KMS-11 (cell line): Measurements from ENCODE around the gene SYTL3.
"Not testable (repeated sequence)": the region's sequence is repeated elsewhere in the genome, so short reads cannot be mapped to it uniquely, and the experiment has no call there.

Experiments used
- H2AFZ ChIP-seq: fragments of 200-600 bp; sonication (generic); 2 replicates; pipeline ENCODE4 v1.6.1; 2016; ENCODE audit warnings: antibody characterized with exemption, mixed run types, low read depth
- H3K27ac ChIP-seq: fragments of 200-600 bp; sonication (generic); 2 replicates; pipeline ENCODE4 v1.6.1; 2016; ENCODE audit warnings: mild to moderate bottlenecking, mixed run types
- H3K27me3 ChIP-seq: fragments of 200-600 bp; sonication (generic); 2 replicates; pipeline ENCODE4 v1.6.1; 2017; ENCODE audit warnings: mild to moderate bottlenecking, low read depth, mixed run types, moderate library complexity; ENCODE audit not compliant: insufficient read depth
- H3K36me3 ChIP-seq: fragments of 200-600 bp; sonication (generic); 2 replicates; pipeline ENCODE4 v1.6.1; 2017; ENCODE audit warnings: mild to moderate bottlenecking, mixed run types; ENCODE audit not compliant: insufficient read depth
- H3K4me1 ChIP-seq: fragments of 200-600 bp; sonication (generic); 2 replicates; pipeline ENCODE4 v1.6.1; 2016; ENCODE audit warnings: mild to moderate bottlenecking, low read depth, mixed run types; ENCODE audit not compliant: poor library complexity, severe bottlenecking
- H3K4me2 ChIP-seq: fragments of 200-600 bp; sonication (generic); 2 replicates; pipeline ENCODE4 v1.7.0; 2016; ENCODE audit warnings: mild to moderate bottlenecking, mixed run types
- H3K4me3 ChIP-seq: fragments of 200-600 bp; sonication (generic); IDR thresholded peaks from 2 replicates; pipeline ENCODE4 v1.6.1; 2017; ENCODE audit warnings: low read depth, low read length, mixed read lengths; ENCODE audit not compliant: insufficient read depth
- H3K79me2 ChIP-seq: fragments of 200-600 bp; sonication (generic); 2 replicates; pipeline ENCODE4 v1.6.1; 2016; ENCODE audit warnings: low read depth, mixed run types; ENCODE audit not compliant: insufficient read depth
- H3K9ac ChIP-seq: fragments of 200-600 bp; sonication (generic); 2 replicates; pipeline ENCODE4 v1.6.1; 2016; ENCODE audit warnings: mild to moderate bottlenecking, mixed run types
- H4K20me1 ChIP-seq: fragments of 200-600 bp; sonication (generic); 2 replicates; pipeline ENCODE4 v1.6.1; 2016; ENCODE audit warnings: mild to moderate bottlenecking, mixed run types; ENCODE audit not compliant: insufficient read depth
- TF ChIP-seq, protein P1 (sequence below): fragments of 200-600 bp; sonication (generic); conservative IDR thresholded peaks from 2 replicates; pipeline ENCODE4 v1.6.1; 2017; ENCODE audit warnings: low read depth, mild to moderate bottlenecking, antibody characterized with exemption, low read length, moderate library complexity, mixed read lengths

SYTL3 gene

GRCh38 chr6:158688860-158689259 lies 39.0 kb downstream of the SYTL3 start:
- Histone ChIP-seq H3K4me1 (peaks cover 18% of the 10 kb centered on the region), H3K79me2 (no peaks in the 10 kb centered on the region), H3K27ac (no peak overlapping the region), H3K36me3 (no peaks in the 10 kb centered on the region), H3K9ac (no peak overlapping the region), H3K27me3 (no peaks in the 10 kb centered on the region), H4K20me1 (no peaks in the 10 kb centered on the region), H2AFZ (no peak overlapping the region), H3K4me2 (no peak overlapping the region; the same call in 1 of the 2 replicates), H3K4me3 (no peak overlapping the region)
- TF ChIP-seq, protein P1, sequence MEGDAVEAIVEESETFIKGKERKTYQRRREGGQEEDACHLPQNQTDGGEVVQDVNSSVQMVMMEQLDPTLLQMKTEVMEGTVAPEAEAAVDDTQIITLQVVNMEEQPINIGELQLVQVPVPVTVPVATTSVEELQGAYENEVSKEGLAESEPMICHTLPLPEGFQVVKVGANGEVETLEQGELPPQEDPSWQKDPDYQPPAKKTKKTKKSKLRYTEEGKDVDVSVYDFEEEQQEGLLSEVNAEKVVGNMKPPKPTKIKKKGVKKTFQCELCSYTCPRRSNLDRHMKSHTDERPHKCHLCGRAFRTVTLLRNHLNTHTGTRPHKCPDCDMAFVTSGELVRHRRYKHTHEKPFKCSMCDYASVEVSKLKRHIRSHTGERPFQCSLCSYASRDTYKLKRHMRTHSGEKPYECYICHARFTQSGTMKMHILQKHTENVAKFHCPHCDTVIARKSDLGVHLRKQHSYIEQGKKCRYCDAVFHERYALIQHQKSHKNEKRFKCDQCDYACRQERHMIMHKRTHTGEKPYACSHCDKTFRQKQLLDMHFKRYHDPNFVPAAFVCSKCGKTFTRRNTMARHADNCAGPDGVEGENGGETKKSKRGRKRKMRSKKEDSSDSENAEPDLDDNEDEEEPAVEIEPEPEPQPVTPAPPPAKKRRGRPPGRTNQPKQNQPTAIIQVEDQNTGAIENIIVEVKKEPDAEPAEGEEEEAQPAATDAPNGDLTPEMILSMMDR, result no peak

DNA sequence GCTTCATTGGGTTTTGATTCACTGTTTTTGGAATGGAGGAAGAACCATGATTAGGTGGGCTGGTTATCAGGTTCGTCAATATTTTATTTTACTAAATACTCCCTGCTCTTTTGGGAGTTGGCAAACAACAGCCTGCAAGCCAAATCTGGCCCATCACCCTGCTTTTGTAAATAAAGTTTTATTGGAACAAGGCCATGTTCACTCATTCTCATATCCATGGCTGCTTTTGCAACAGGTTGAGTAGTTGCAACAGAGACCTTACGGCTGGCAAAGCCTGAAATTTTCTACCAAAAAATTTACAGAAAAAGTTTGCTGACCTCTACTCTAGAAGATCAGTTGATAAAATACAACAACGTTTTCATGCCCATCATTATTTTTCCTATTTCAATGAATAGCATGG lies 45.1 kb downstream of the SYTL3 start:
- Histone ChIP-seq H3K79me2 (no peaks in the 10 kb centered on the region), H2AFZ (no peak overlapping the region), H3K4me1 (peaks cover 8% of the 10 kb centered on the region), H3K4me3 (no peak overlapping the region), H3K27ac (no peak overlapping the region), H3K27me3 (no peaks in the 10 kb centered on the region), H3K4me2 (no peak overlapping the region), H4K20me1 (no peaks in the 10 kb centered on the region), H3K36me3 (no peaks in the 10 kb centered on the region), H3K9ac (no peak overlapping the region)
- TF ChIP-seq, protein P1, result no peak

GRCh38 chr6:158697811-158698210 lies 48.0 kb downstream of the SYTL3 start:
- H3K9ac ChIP-seq, result no peak overlapping the region
- no peaks in the 10 kb centered on the region for H4K20me1 ChIP-seq
- TF ChIP-seq, protein P1, result no peak

GRCh38 chr6:158698931-158699330 lies 49.1 kb downstream of the SYTL3 start:
- Histone ChIP-seq H3K4me2 (no peak overlapping the region), H3K4me3 (no peak overlapping the region), H3K36me3 (no peaks in the 10 kb centered on the region), H3K79me2 (no peaks in the 10 kb centered on the region), H3K27me3 (no peaks in the 10 kb centered on the region), H3K9ac (no peak overlapping the region), H3K4me1 (no peaks in the 10 kb centered on the region), H4K20me1 (no peaks in the 10 kb centered on the region), H3K27ac (no peak overlapping the region), H2AFZ (no peak overlapping the region)
- TF ChIP-seq, protein P1, result no peak

More at GRCh38 chr6:158697811-158698210, 48.0 kb downstream of the SYTL3 start:
- Histone ChIP-seq H3K36me3 (no peaks in the 10 kb centered on the region), H3K27me3 (no peaks in the 10 kb centered on the region), H3K27ac (no peak overlapping the region), H3K79me2 (no peaks in the 10 kb centered on the region), H2AFZ (no peak overlapping the region), H3K4me2 (no peak overlapping the region), H3K4me3 (no peak overlapping the region), H3K4me1 (peaks cover 8% of the 10 kb centered on the region)

DNA sequence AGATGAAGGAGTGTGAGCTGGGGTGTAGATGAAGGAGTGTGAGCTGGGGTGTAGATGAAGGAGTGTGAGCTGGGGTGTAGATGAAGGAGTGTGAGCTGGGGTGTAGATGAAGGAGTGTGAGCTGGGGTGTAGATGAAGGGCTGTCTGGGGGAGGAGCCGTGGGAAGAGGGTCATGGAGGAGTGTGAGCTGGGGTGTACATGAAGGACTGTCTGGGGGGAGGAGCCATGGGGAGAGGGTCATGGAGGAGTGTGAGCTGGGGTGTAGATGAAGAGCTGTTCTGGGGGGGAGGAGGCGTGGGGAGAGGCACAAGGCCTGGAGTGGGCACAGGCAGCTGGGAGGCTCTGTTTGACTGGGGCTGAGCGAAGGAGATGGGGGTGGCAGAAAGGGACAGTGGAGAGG lies 51.4 kb downstream of the SYTL3 start:
- not testable (repeated sequence) for H3K4me3 ChIP-seq, H3K27ac ChIP-seq, H4K20me1 ChIP-seq, H3K4me2 ChIP-seq, H3K79me2 ChIP-seq, H3K9ac ChIP-seq, H3K36me3 ChIP-seq, H2AFZ ChIP-seq, H3K4me1 ChIP-seq, H3K27me3 ChIP-seq
